B cell (primary cell): ENCODE data around the gene TOPBP1. TPM values are rescaled to one million over a fixed set of nuclear protein-coding genes. Genes with fewer than 3 reads are reported as not detected.

Experiments used
- ATAC-seq: fragments of 200-7000 bp; cut with Tn5 transposase; one replicate; pipeline ENCODE4 v1.10.0; 2021; ENCODE audit warnings: low read depth, mild to moderate bottlenecking, moderate number of reproducible peaks, moderate library complexity
- CTCF ChIA-PET: fragments of 350-600 bp; sonication (Branson Sonifier 250); formaldehyde crosslinking; loops from one replicate; lab custom pipeline; 2021; ENCODE audit warnings: antibody characterized with exemption, inconsistent platforms; lab: Charles Lee
- POLR2A ChIA-PET: fragments of 350-600 bp; sonication (Branson Sonifier 250); formaldehyde crosslinking; loops from one replicate; lab custom pipeline; 2021; ENCODE audit warnings: antibody characterized with exemption; lab: Charles Lee
- DNase-seq: peaks from one replicate; pipeline ENCODE4 v3.0.0; 2013
- H2AFZ ChIP-seq: 2 replicates; pipeline ENCODE4 v1.6.1; 2012; ENCODE audit warnings: mild to moderate bottlenecking, low read depth, low read length; ENCODE audit not compliant: insufficient read depth, poor library complexity, severe bottlenecking
- H3K27ac ChIP-seq, 2 donors: 1 replicate in 1 of 2; 2 replicates in 1 of 2; pipeline ENCODE4 v1.5.1; 2012 to 2013; ENCODE audit warnings: low read length in 2 of 2, mild to moderate bottlenecking in 2 of 2, moderate library complexity in 1 of 2
- H3K27me3 ChIP-seq, 4 experiments: fragments of 200-600 bp in 1 of 4; sonication (generic) in 1 of 4; replicated peaks in 1 of 4; 1 replicate in 2 of 4; 2 replicates in 2 of 4; pipeline versions ENCODE4 v1.6.1 to v1.7.0; 2013 to 2016; ENCODE audit warnings: low read length in 3 of 4, mild to moderate bottlenecking in 2 of 4, mixed read lengths in 1 of 4, moderate library complexity in 1 of 4; ENCODE audit not compliant: insufficient read depth in 4 of 4, control insufficient read depth in 3 of 4; ENCODE audit errors: control extremely low read depth in 1 of 4
- H3K36me3 ChIP-seq, 2 experiments: replicated peaks in 1 of 2; 1 replicate in 1 of 2; 2 replicates in 1 of 2; pipeline versions ENCODE4 v1.6.1 to v1.7.1; 2013; ENCODE audit warnings: low read length in 1 of 2; ENCODE audit not compliant: insufficient read depth in 2 of 2, control insufficient read depth in 1 of 2; ENCODE audit errors: control extremely low read depth in 1 of 2, extremely low read depth in 1 of 2
- H3K4me1 ChIP-seq, 2 donors: fragments of 200-600 bp in 1 of 2; sonication (generic) in 1 of 2; 1 replicate in 1 of 2; 2 replicates in 1 of 2; pipeline versions ENCODE4 v1.5.1 to v1.6.1; 2013 to 2017; ENCODE audit warnings: low read length in 2 of 2; ENCODE audit not compliant: control insufficient read depth in 2 of 2, insufficient read depth in 2 of 2
- H3K4me2 ChIP-seq: replicated peaks from 2 replicates; pipeline ENCODE3; 2012; ENCODE audit warnings: mild to moderate bottlenecking, low read depth, low read length; ENCODE audit not compliant: poor library complexity, severe bottlenecking
- H3K4me3 ChIP-seq, 5 experiments: fragments of 200-600 bp in 1 of 5; sonication (generic) in 1 of 5; 1 replicate in 3 of 5; 2 replicates in 2 of 5; pipeline versions ENCODE4 v1.5.1 to v1.7.0; 2011 to 2016; ENCODE audit warnings: low read length in 4 of 5, mild to moderate bottlenecking in 4 of 5, low read depth in 2 of 5, control low read depth in 1 of 5, moderate library complexity in 1 of 5; ENCODE audit not compliant: insufficient read depth in 1 of 5; ENCODE audit errors: control extremely low read depth in 1 of 5, extremely low read depth in 1 of 5
- H3K79me2 ChIP-seq: fragments of 200-600 bp; sonication (generic); one replicate; pipeline ENCODE4 v1.6.0; 2016; ENCODE audit warnings: low read length; ENCODE audit not compliant: control insufficient read depth, insufficient read depth
- H3K9ac ChIP-seq: fragments of 200-600 bp; sonication (generic); 2 replicates; pipeline ENCODE4 v1.6.1; 2017; ENCODE audit warnings: mild to moderate bottlenecking, low read length, moderate library complexity
- H3K9me3 ChIP-seq, 3 donors: one replicate each; pipeline versions ENCODE4 v1.6.1 to v1.7.1; 2013; ENCODE audit warnings: low read length in 2 of 3; ENCODE audit not compliant: control insufficient read depth in 2 of 3, insufficient read depth in 1 of 3; ENCODE audit errors: control extremely low read depth in 1 of 3
- H4K20me1 ChIP-seq: 2 replicates; pipeline ENCODE4 v1.6.0; 2012; ENCODE audit warnings: mild to moderate bottlenecking, low read length; ENCODE audit not compliant: insufficient read depth, control insufficient read depth, poor library complexity, severe bottlenecking
- H3K27ac Mint-ChIP-seq: one replicate; pipeline ENCODE4 v1.8.0; 2021; ENCODE audit warnings: mixed read lengths
- H3K27me3 Mint-ChIP-seq: one replicate; pipeline ENCODE4 v1.8.0; 2021; ENCODE audit warnings: mixed read lengths
- H3K4me1 Mint-ChIP-seq: one replicate; pipeline ENCODE4 v1.8.0; 2021; ENCODE audit warnings: mixed read lengths
- H3K4me3 Mint-ChIP-seq: one replicate; pipeline ENCODE4 v1.8.0; 2021; ENCODE audit warnings: mixed read lengths
- H3K9me3 Mint-ChIP-seq: one replicate; pipeline ENCODE4 v1.8.0; 2022; ENCODE audit warnings: mixed read lengths; ENCODE audit not compliant: insufficient read depth
- CTCF ChIP-seq: fragments of 200-600 bp; IDR thresholded peaks from one replicate; pipeline ENCODE4 v1.8.0; 2022; ENCODE audit warnings: antibody characterized with exemption, mild to moderate bottlenecking
- EZH2 ChIP-seq: IDR thresholded peaks from 2 replicates; pipeline ENCODE4 v1.6.1; 2012; ENCODE audit warnings: borderline replicate concordance, low read depth, mild to moderate bottlenecking, moderate library complexity, low read length; ENCODE audit not compliant: insufficient read depth, poor library complexity, severe bottlenecking
- WGBS: methylation state at CpG from one replicate; pipeline ENCODE4 v1.1.5; 2013; ENCODE audit warnings: missing lambda C conversion rate; ENCODE audit not compliant: insufficient coverage; 5-methylcytosine and 5-hydroxymethylcytosine counted together
- intact Hi-C: fragments of 100-400 bp; cut with micrococcal nuclease; formaldehyde crosslinking; loops from one replicate; pipeline ENCODE4 v1.10.0; 2022
- polyA plus RNA-seq: library from polyadenylated mRNA; depleted of rRNA; stranded (reverse); fragments of >200 nt; gene quantifications from 2 replicates; pipeline ENCODE4 v1.2.3, GENCODE V29; 2012
- total RNA-seq, 2 donors: library from RNA; stranded (reverse); fragments of 120-200 nt in 1 of 2; gene quantifications; 1 replicate in 1 of 2; 2 replicates in 1 of 2; pipeline versions ENCODE4 v1.2.3 to v1.2.4, GENCODE V29; 2013 to 2022

TOPBP1 gene
- total and polyA plus RNA-seq, 2 donors (not counting 1 experiment from before 2014, with no cell fraction given): 34.2 to 53.7 TPM

GRCh38 chr3:133701435-133702358, 40.0 kb upstream of the TOPBP1 start:
- Mint-ChIP-seq H3K27me3 (peaks cover 21% of the 10 kb centered on the region), H3K4me3 (no peak overlapping the region), H3K4me1 (no peaks in the 10 kb centered on the region), H3K9me3 (no peaks in the 10 kb centered on the region), H3K27ac (no peak overlapping the region)
- no peak overlapping the region for H3K9ac ChIP-seq
- CTCF ChIA-PET: no interaction called here
- 81% methylated on average over 7 of the region's 7 CpGs for WGBS
- POLR2A ChIA-PET: no interaction called here
- no peak for DNase-seq
- no peaks in the 10 kb centered on the region for H3K4me1 ChIP-seq
- no peaks in the 10 kb centered on the region for H3K79me2 ChIP-seq
- ATAC-seq: no peak
- peaks cover 0 to 18% (median 8%) of the 10 kb centered on the region in 3 donors for H3K9me3 ChIP-seq
- intact Hi-C loops: no loop called here
- no peak overlapping the region for H3K4me3 ChIP-seq
- H3K27me3 ChIP-seq: peaks cover 0 to 10% (median 2%) of the 10 kb centered on the region in 4 experiments
- H3K4me2 ChIP-seq: no peak overlapping the region
- TF ChIP-seq EZH2: no peak
- TF ChIP-seq CTCF: no peak
- no peak overlapping the region for H2AFZ ChIP-seq
- no peak overlapping the region for H3K27ac ChIP-seq
- H4K20me1 ChIP-seq: no peaks in the 10 kb centered on the region
- no peaks in the 10 kb centered on the region for H3K36me3 ChIP-seq

- no peaks in the 10 kb centered on the region for H4K20me1 ChIP-seq
- Mint-ChIP-seq H3K4me3 (no peak overlapping the region), H3K4me1 (no peaks in the 10 kb centered on the region), H3K9me3 (no peaks in the 10 kb centered on the region), H3K27me3 (peaks cover 14% of the 10 kb centered on the region), H3K27ac (no peak overlapping the region)
- WGBS: 83% methylated on average over 6 of the region's 6 CpGs
- H3K79me2 ChIP-seq: no peaks in the 10 kb centered on the region
- peaks cover 0 to 8% (median 2%) of the 10 kb centered on the region in 4 experiments for H3K27me3 ChIP-seq
- POLR2A ChIA-PET: no interaction called here
- ATAC-seq (no peak), DNase-seq (no peak)
- H3K4me2 ChIP-seq: no peak overlapping the region
- CTCF ChIA-PET: no interaction called here
- H3K36me3 ChIP-seq: no peaks in the 10 kb centered on the region
- H3K4me3 ChIP-seq: no peak overlapping the region
- intact Hi-C loops: no loop called here
- H3K4me1 ChIP-seq: no peaks in the 10 kb centered on the region
- TF ChIP-seq EZH2 (no peak), CTCF (no peak)
- H3K27ac ChIP-seq: no peak overlapping the region
- peaks cover 0 to 18% (median 8%) of the 10 kb centered on the region in 3 donors for H3K9me3 ChIP-seq
- H3K9ac ChIP-seq: no peak overlapping the region
- no peak overlapping the region for H2AFZ ChIP-seq
These were observed 38.6 kb upstream of the TOPBP1 start for GRCh38 chr3:133700351-133700750.
